Lower leg skin (tissue), 3 donors: Measurements from ENCODE around the gene MPEG1.

Source experiments
- CTCF ChIP-seq, 3 donors: fragments of 450-650 bp; IDR thresholded peaks; one replicate each; pipeline ENCODE4 v1.5.1; 2016; ENCODE audit warnings: antibody characterized with exemption in 3 of 3, mild to moderate bottlenecking in 3 of 3, moderate library complexity in 2 of 3
- POLR2A ChIP-seq, 2 donors: fragments of 450-650 bp; IDR thresholded peaks; one replicate each; pipeline ENCODE4 v1.6.1; 2016 to 2017; ENCODE audit warnings: antibody characterized with exemption in 2 of 2, mild to moderate bottlenecking in 1 of 2, moderate library complexity in 1 of 2

GRCh38 chr11:59222464-59223060, 9.8 kb upstream of the MPEG1 start:
- TF ChIP-seq CTCF (IDR thresholded peaks at IDR 0.05) (no peak), POLR2A (IDR thresholded peaks at IDR 0.05) (no peak)
